RPMI8226 (cell line): Measurements from ENCODE around the gene CWF19L1.
A peak's percentile ranks its signal among the peaks of the same experiment; 100 is the strongest.
"Not testable (repeated sequence)": the region's sequence is repeated elsewhere in the genome, so short reads cannot be mapped to it uniquely, and the experiment has no call there.

Experiments
- DNase-seq: peaks from one replicate; pipeline ENCODE4 v3.0.0-alpha.2; 2015

The CWF19L1 gene

GRCh38 chr10:100267239-100268104 is at the start of gene CWF19L1:
CWF19L1 (minus strand) TSS chr10:100267638; CDS start chr10:100267593, 45 bp downstream.
- peak; percentile 69 for DNase-seq

- DNase-seq: no peak
Measured at GRCh38 chr10:100315615-100316014, 48.2 kb upstream of the CWF19L1 start.

GRCh38 chr10:100311298-100311697 is 43.9 kb upstream of the CWF19L1 start:
- DNase-seq: no peak

- DNase-seq: no peak
Measured at GRCh38 chr10:100307684-100308083, 40.2 kb upstream of the CWF19L1 start.

- no peak for DNase-seq
Measured at GRCh38 chr10:100306861-100307260, 39.4 kb upstream of the CWF19L1 start.

- DNase-seq: no peak
Measured at GRCh38 chr10:100304414-100304813, 37.0 kb upstream of the CWF19L1 start.

GRCh38 chr10:100303724-100304319 is 36.4 kb upstream of the CWF19L1 start:
- peak; percentile 21 for DNase-seq

GRCh38 chr10:100301123-100301522 is 33.7 kb upstream of the CWF19L1 start:
- DNase-seq: not testable (repeated sequence)

GRCh38 chr10:100297242-100297641 is 29.8 kb upstream of the CWF19L1 start:
- DNase-seq: no peak

GRCh38 chr10:100293066-100293465 is 25.6 kb upstream of the CWF19L1 start:
- DNase-seq: no peak

- DNase-seq: not testable (repeated sequence)
Measured at GRCh38 chr10:100292300-100292699, 24.9 kb upstream of the CWF19L1 start.

- DNase-seq: no peak
Measured at GRCh38 chr10:100291356-100291755, 23.9 kb upstream of the CWF19L1 start.

- no peak for DNase-seq
Measured at GRCh38 chr10:100289641-100290040, 22.2 kb upstream of the CWF19L1 start.

- DNase-seq: no peak
Measured at GRCh38 chr10:100288196-100288595, 20.8 kb upstream of the CWF19L1 start.

- DNase-seq: no peak
Measured at GRCh38 chr10:100287756-100288155, 20.3 kb upstream of the CWF19L1 start.

GRCh38 chr10:100286051-100287033 is 18.9 kb upstream of the CWF19L1 start, which contains the start of gene BLOC1S2:
BLOC1S2 (minus strand) TSS chr10:100286680; CDS start chr10:100286659, 21 bp downstream.
- peak; percentile 80 for DNase-seq

GRCh38 chr10:100285326-100285725 is 17.9 kb upstream of the CWF19L1 start:
- DNase-seq: not testable (repeated sequence)

GRCh38 chr10:100282907-100283306 is 15.5 kb upstream of the CWF19L1 start:
- DNase-seq: no peak

- DNase-seq: not testable (repeated sequence)
Measured at GRCh38 chr10:100276971-100277370, 9.5 kb upstream of the CWF19L1 start.

GRCh38 chr10:100265821-100266485 is 1.5 kb downstream of the CWF19L1 start:
- no peak for DNase-seq

- no peak for DNase-seq
Measured at GRCh38 chr10:100254191-100254590, 13.2 kb downstream of the CWF19L1 start.

GRCh38 chr10:100253041-100253440 is 14.4 kb downstream of the CWF19L1 start:
- no peak for DNase-seq
